T-cell (primary cell): ENCODE data around the gene CAD. TPM values are rescaled to one million over a fixed set of nuclear protein-coding genes. Genes with fewer than 3 reads are reported as not detected.
"Not testable (repeated sequence)": the region's sequence is repeated elsewhere in the genome, so short reads cannot be mapped to it uniquely, and the experiment has no call there.

Experiments
- ATAC-seq, 4 experiments: fragments of 200-7000 bp in 3 of 4; fragments of 150-1000 bp in 1 of 4; cut with Tn5 transposase; replicated peaks in 1 of 4; 1 replicate in 3 of 4; 2 replicates in 1 of 4; pipeline ENCODE4 v1.10.0; 2021; ENCODE audit warnings: moderate library complexity in 3 of 4, mild to moderate bottlenecking in 2 of 4, moderate number of reproducible peaks in 1 of 4
- CTCF ChIA-PET, 2 donors: fragments of 300-600 bp; sonication (Branson Sonifier 250); formaldehyde crosslinking; loops; one replicate each; lab custom pipeline; 2022; ENCODE audit warnings: antibody characterized with exemption in 2 of 2; lab: Charles Lee
- POLR2A ChIA-PET, 2 donors: fragments of 300-600 bp; sonication (Branson Sonifier 250); formaldehyde crosslinking; loops; one replicate each; lab custom pipeline; 2022; ENCODE audit warnings: antibody characterized with exemption in 2 of 2; lab: Charles Lee
- DNase-seq, 35 experiments: peaks; one replicate each; pipeline versions ENCODE4 v3.0.0 to v3.0.0-alpha.2; 2013 to 2023
- H3K27ac ChIP-seq: one replicate; pipeline ENCODE4 v1.5.1; 2013; ENCODE audit warnings: low read length
- H3K27me3 ChIP-seq, 2 experiments: replicated peaks in 1 of 2; 1 replicate in 1 of 2; 2 replicates in 1 of 2; pipeline versions ENCODE4 v1.6.1 to v1.7.0; 2013; ENCODE audit warnings: low read length in 1 of 2, mixed read lengths in 1 of 2; ENCODE audit not compliant: control insufficient read depth in 2 of 2, insufficient read depth in 2 of 2; ENCODE audit errors: extremely low read depth in 1 of 2
- H3K36me3 ChIP-seq, 2 donors: 1 replicate in 1 of 2; 2 replicates in 1 of 2; pipeline versions ENCODE4 v1.6.1 to v1.7.0; 2013; ENCODE audit warnings: low read length in 1 of 2; ENCODE audit not compliant: control insufficient read depth in 2 of 2, insufficient read depth in 1 of 2; ENCODE audit errors: extremely low read depth in 1 of 2
- H3K4me1 ChIP-seq, 2 experiments: 1 replicate in 1 of 2; 2 replicates in 1 of 2; pipeline versions ENCODE4 v1.6.1 to v1.7.0; 2013; ENCODE audit warnings: low read length in 2 of 2, mixed read lengths in 1 of 2; ENCODE audit not compliant: insufficient read depth in 2 of 2, control insufficient read depth in 1 of 2; ENCODE audit errors: extremely low read depth in 1 of 2
- H3K4me3 ChIP-seq, 2 donors: 1 replicate in 1 of 2; 2 replicates in 1 of 2; pipeline versions ENCODE4 v1.5.1 to v1.7.0; 2013; ENCODE audit warnings: mild to moderate bottlenecking in 2 of 2, low read length in 1 of 2, moderate library complexity in 1 of 2; ENCODE audit not compliant: control insufficient read depth in 1 of 2; ENCODE audit errors: extremely low read depth in 1 of 2
- H3K9me3 ChIP-seq: 2 replicates; pipeline ENCODE4 v1.7.0; 2013
- H3K27ac Mint-ChIP-seq, 2 donors: one replicate each; pipeline ENCODE4 v1.8.0; 2020 to 2021; ENCODE audit warnings: mild to moderate bottlenecking in 2 of 2, mixed read lengths in 2 of 2
- H3K27me3 Mint-ChIP-seq, 2 donors: one replicate each; pipeline ENCODE4 v1.8.0; 2021 to 2022; ENCODE audit warnings: mixed read lengths in 2 of 2
- H3K36me3 Mint-ChIP-seq: one replicate; pipeline ENCODE4 v1.8.0; 2021; ENCODE audit warnings: mixed read lengths
- H3K4me1 Mint-ChIP-seq, 3 donors: one replicate each; pipeline ENCODE4 v1.8.0; 2020 to 2022; ENCODE audit warnings: mixed read lengths in 3 of 3, mild to moderate bottlenecking in 1 of 3
- H3K4me3 Mint-ChIP-seq, 3 donors: one replicate each; pipeline ENCODE4 v1.8.0; 2020 to 2022; ENCODE audit warnings: mild to moderate bottlenecking in 3 of 3, mixed read lengths in 3 of 3, moderate library complexity in 3 of 3
- H3K9me3 Mint-ChIP-seq, 3 donors: one replicate each; pipeline ENCODE4 v1.8.0; 2020 to 2022; ENCODE audit warnings: mixed read lengths in 3 of 3
- WGBS: methylation state at CpG from one replicate; pipeline ENCODE4 v1.1.5; 2013; ENCODE audit warnings: missing lambda C conversion rate; ENCODE audit not compliant: insufficient coverage; 5-methylcytosine and 5-hydroxymethylcytosine counted together
- total RNA-seq, 35 experiments: library from RNA in 6 of 35; stranded (reverse) in 6 of 35; fragments of 120-200 nt in 1 of 35; gene quantifications; one replicate each; pipeline versions ENCODE4 v1.2.1 to v1.2.4 and lab custom pipeline; 2013 to 2026

CAD gene
- total RNA-seq, 5 donors from 2014 or later (not counting 1 experiment from before 2014, with no cell fraction given): 38.5 to 78.2 (median 65.4) TPM

DNA sequence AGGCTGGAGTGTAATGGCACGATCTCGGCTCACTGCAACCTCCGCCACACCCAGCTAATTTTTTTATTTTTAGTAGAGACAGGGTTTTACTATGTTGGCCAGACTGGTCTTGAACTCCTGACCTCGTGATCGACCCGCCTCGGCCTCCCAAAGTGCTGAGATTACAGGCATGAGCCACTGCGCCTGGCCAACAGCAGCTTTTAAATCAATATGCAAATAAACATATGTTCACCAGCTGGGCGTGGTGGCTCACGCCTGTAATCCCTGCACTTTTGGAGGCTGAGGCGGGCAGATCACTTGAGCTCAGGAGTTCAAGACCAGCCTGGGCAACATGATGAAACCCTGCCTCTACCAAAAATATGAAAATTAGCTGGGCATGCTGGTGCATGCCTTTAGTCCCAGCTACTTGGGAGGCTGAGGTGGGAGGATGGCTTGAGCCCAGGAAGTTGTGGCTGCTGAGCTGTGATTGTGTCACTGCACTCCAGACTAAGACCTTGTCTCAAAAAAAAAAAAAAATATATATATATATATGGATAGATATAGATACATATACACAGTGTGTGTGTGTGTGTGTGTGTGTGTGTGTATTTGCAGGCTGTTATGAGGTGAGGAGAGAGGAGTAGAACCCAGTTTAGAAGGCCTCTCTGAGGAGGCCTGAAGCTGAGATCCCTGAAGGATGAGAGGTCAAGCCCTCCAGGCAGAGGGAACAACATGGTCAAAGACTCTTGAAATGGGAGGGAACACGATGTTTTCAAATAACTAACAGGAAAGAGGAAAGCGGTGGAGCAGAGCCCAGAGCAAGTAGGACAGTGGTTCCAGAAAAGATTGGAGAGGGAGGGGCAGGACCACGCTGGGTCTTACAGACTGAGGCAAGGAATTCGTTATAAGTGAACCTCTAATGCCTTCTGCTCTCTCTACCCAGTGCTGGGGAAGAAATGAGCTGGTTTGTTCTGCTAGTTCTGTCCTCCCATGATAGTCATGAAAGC is 55.7 kb downstream of the CAD start:
- not testable (repeated sequence) for H3K4me3 Mint-ChIP-seq, H3K36me3 ChIP-seq, H3K36me3 Mint-ChIP-seq, H3K27ac Mint-ChIP-seq, H3K4me3 ChIP-seq, H3K4me1 ChIP-seq, H3K27ac ChIP-seq, ATAC-seq, H3K9me3 ChIP-seq, DNase-seq, H3K9me3 Mint-ChIP-seq, H3K4me1 Mint-ChIP-seq
- H3K27me3 Mint-ChIP-seq: peaks cover 18 to 21% of the 10 kb centered on the region in 2 donors
- WGBS: 85% methylated on average over 7 of the region's 15 CpGs
- CTCF ChIA-PET: interaction anchor here in 1 of 2 donors (0.7 to 1.1 kb wide), 4 partner anchors 12 to 921 kb away, joined by 3 to 4 read pairs (median 4); no protein-coding TSS in a partner anchor
- H3K27me3 ChIP-seq: peaks cover 2 to 12% of the 10 kb centered on the region in 2 experiments
- POLR2A ChIA-PET: interaction anchor here in 1 of 2 donors (0.6 to 0.7 kb wide), 3 partner anchors 51 to 183 kb away, joined by 4 to 8 read pairs (median 5); no protein-coding TSS in a partner anchor

DNA sequence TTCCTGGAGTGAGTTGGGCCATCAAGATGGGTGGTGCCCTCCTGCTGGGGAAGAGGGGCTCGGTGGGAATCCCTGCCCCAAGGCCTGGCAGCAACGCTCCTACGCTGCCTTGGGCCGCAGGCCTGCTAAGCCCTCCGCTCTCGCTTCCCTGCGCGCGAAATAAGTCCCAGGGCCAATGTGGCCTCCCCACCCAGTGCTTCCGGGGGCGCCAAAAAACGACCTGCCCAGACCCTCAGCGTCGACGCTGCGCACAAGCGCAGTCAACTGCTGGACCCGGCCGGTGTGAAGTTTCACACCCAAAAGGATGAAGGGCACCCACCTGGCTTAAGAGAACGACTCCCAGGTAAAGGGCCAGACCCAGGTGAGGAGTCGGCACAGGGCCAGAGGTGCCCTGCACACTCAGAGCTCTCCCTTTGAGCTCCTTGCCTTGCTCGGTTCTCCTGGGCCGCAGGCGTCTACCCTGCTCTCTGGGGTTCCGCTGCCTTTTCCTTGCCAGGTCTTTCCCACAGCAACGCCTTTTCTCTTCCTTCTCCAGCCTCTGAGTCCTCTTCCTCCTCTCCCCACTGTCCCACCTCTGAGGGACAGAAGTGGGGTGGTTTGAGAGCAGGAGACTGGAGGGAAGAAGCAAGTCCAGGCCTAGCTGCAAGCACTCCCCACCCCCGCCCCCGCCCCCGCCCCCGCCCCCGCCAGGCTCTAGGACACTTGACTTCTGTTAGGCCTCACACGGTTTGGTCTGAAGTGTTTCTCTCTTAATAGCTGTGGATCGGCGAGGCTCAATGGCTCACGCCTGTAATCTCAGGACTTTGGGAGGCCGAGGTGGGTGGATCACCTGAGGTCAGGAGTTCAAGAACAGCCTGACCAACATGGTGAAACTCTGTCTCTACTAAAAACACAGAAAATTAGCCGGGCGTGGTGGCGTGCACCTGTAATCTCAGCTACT is 58.3 kb downstream of the CAD start, which contains the start of gene DNAJC5G:
TSS of gene DNAJC5G (plus strand) at position 223 of the 940 bp plus-strand sequence. CDS start 1,296 bp downstream, outside the sequence.
- H3K27me3 ChIP-seq: peaks cover 1 to 14% of the 10 kb centered on the region in 2 experiments
- POLR2A ChIA-PET: interaction anchor here in 1 of 2 donors (0.7 kb wide), 1 partner anchor 27 kb away, joined by 3 read pairs; no protein-coding TSS in a partner anchor

DNA sequence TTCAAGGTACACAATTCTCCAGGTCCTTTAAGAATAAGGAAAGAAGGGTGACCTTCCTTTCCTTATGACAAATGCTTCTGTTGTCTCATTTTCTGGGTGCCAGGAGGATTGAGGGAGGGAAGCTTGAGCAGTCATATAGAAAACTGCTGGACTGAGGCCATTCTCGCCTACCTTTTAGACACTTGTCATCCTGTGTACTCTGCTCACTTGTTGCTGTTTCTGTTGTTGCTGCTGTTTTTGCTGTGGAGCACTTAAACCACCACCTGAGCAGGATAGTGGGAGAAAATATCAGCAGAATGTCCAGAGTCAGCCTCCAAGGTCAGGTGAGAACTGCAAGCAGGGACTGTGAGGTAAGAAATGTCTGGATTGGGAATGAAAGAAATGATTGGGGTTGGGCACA is 60.8 kb downstream of the CAD start:
- Mint-ChIP-seq H3K27ac (no peak overlapping the region), H3K4me3 (no peak overlapping the region), H3K9me3 (no peaks in the 10 kb centered on the region), H3K27me3 (peaks cover 29 to 40% of the 10 kb centered on the region in 2 donors), H3K4me1 (peaks cover 2 to 6% (median 2%) of the 10 kb centered on the region in 3 donors), H3K36me3 (no peaks in the 10 kb centered on the region)
- DNase-seq: no peak
- no peak overlapping the region for H3K4me3 ChIP-seq
- CTCF ChIA-PET: interaction anchor here (1.0 to 2.9 kb wide), 2 partner anchors 169 to 317 kb away, joined by 4 to 40 read pairs; no protein-coding TSS in a partner anchor
- no CpG with 5 or more reads among the region's 1 CpG for WGBS
- H3K4me1 ChIP-seq: peaks cover 0 to 2% of the 10 kb centered on the region in 2 experiments
- H3K9me3 ChIP-seq: no peaks in the 10 kb centered on the region
- ATAC-seq: no peak
- POLR2A ChIA-PET: interaction anchor here in 1 of 2 donors (0.7 kb wide), 1 partner anchor 185 kb away, joined by 11 read pairs; no protein-coding TSS in a partner anchor
- peaks cover 2 to 31% of the 10 kb centered on the region in 2 experiments for H3K27me3 ChIP-seq
- H3K27ac ChIP-seq: no peak overlapping the region
- no peaks in the 10 kb centered on the region for H3K36me3 ChIP-seq

More for the DNA sequence above, 58.3 kb downstream of the CAD start, which contains the start of gene DNAJC5G:
- H3K9me3 Mint-ChIP-seq: no peaks in the 10 kb centered on the region
- WGBS: 86% methylated on average over 20 of the region's 39 CpGs
- H3K4me3 Mint-ChIP-seq: no peak within 1 kb of the TSS
- peaks cover 2 to 6% (median 2%) of the 10 kb centered on the region in 3 donors for H3K4me1 Mint-ChIP-seq
- ATAC-seq (no peak), DNase-seq (no peak)
- no peaks in the 10 kb centered on the region for H3K36me3 Mint-ChIP-seq
- CTCF ChIA-PET: no interaction called here
- no peak within 1 kb of the TSS for H3K27ac ChIP-seq
- no peaks in the 10 kb centered on the region for H3K36me3 ChIP-seq
- no peak within 1 kb of the TSS for H3K27ac Mint-ChIP-seq
- no peaks in the 10 kb centered on the region for H3K9me3 ChIP-seq
- H3K4me1 ChIP-seq: peaks cover 0 to 2% of the 10 kb centered on the region in 2 experiments
- H3K27me3 Mint-ChIP-seq: peaks cover 15 to 20% of the 10 kb centered on the region in 2 donors
- no peak within 1 kb of the TSS for H3K4me3 ChIP-seq

DNA sequence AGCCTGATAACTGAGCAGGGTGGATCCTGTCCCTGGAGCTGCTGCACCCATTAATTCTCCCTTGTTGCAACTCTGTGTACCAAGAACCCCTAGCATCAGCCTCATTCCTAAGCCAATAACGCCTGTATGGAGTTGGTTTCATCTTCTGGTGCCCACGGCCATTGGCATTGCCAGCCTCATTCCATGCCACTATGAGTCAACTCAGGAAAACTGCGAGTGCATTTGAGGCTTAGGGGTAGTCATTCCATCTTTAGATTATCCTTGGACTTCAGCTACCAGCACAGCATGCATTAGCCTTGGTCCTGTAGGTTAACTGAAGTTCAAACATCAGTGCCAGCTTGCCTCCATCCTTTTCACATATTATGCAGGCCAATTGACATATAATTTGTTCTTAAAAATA is 63.7 kb downstream of the CAD start:
- Histone ChIP-seq H3K36me3 (no peaks in the 10 kb centered on the region), H3K4me1 (peaks cover 0 to 2% of the 10 kb centered on the region in 2 experiments), H3K4me3 (no peak overlapping the region), H3K9me3 (no peaks in the 10 kb centered on the region), H3K27me3 (peaks cover 2 to 30% of the 10 kb centered on the region in 2 experiments), H3K27ac (no peak overlapping the region)
- no peak overlapping the region for H3K4me3 Mint-ChIP-seq
- no peak overlapping the region for H3K27ac Mint-ChIP-seq
- no peaks in the 10 kb centered on the region for H3K9me3 Mint-ChIP-seq
- peaks cover 2 to 6% (median 2%) of the 10 kb centered on the region in 3 donors for H3K4me1 Mint-ChIP-seq
- ChIA-PET CTCF (interaction anchor here (0.6 to 1.6 kb wide), 4 partner anchors 19 to 191 kb away, joined by 3 to 8 read pairs (median 4); no protein-coding TSS in a partner anchor), POLR2A (no interaction called here)
- no peak for ATAC-seq
- peaks cover 29 to 35% of the 10 kb centered on the region in 2 donors for H3K27me3 Mint-ChIP-seq
- 66% methylated on average over 2 of the region's 3 CpGs for WGBS
- no peak for DNase-seq
- no peaks in the 10 kb centered on the region for H3K36me3 Mint-ChIP-seq

DNA sequence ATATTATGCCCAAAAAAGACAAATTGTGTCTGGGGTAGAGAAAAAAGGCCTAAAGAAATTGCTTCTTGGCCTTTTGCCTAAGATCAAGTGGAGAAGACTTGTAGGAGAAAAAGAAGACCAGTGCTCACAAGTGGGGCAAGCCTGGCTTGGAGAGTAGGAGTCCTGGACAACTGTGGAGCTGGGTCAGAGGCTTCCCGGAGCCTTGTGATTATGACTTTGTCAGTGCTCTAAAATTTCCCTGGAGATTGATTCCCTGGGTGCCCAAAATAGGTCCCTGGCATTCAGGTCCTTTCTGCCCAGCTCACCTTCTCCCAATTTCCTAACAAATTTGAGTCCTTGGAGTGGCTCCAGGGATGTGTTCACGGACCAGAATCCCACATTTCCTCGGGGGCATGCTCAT is 64.3 kb downstream of the CAD start:
- Mint-ChIP-seq H3K36me3 (no peaks in the 10 kb centered on the region), H3K27ac (no peak overlapping the region), H3K4me3 (no peak overlapping the region), H3K9me3 (no peaks in the 10 kb centered on the region), H3K4me1 (peaks cover 2 to 6% (median 2%) of the 10 kb centered on the region in 3 donors), H3K27me3 (peaks cover 27 to 36% of the 10 kb centered on the region in 2 donors)
- ATAC-seq: no peak
- no peak for DNase-seq
- H3K9me3 ChIP-seq: no peaks in the 10 kb centered on the region
- H3K27ac ChIP-seq: no peak overlapping the region
- peaks cover 2 to 30% of the 10 kb centered on the region in 2 experiments for H3K27me3 ChIP-seq
- POLR2A ChIA-PET: no interaction called here
- WGBS: 50% methylated on average over 2 of the region's 3 CpGs
- CTCF ChIA-PET: interaction anchor here in 1 of 2 donors (0.6 kb wide), 1 partner anchor 19 kb away, joined by 6 read pairs; no protein-coding TSS in a partner anchor
- no peaks in the 10 kb centered on the region for H3K36me3 ChIP-seq
- H3K4me3 ChIP-seq: no peak overlapping the region
- peaks cover 0 to 2% of the 10 kb centered on the region in 2 experiments for H3K4me1 ChIP-seq
